ENCODE results near the gene GOLT1B. TPM values are rescaled to one million over a fixed set of nuclear protein-coding genes. Genes with fewer than 3 reads are reported as not detected.

The GOLT1B gene
- total RNA-seq, 1 donor from 2014 or later, result 26.5 TPM

DNA sequence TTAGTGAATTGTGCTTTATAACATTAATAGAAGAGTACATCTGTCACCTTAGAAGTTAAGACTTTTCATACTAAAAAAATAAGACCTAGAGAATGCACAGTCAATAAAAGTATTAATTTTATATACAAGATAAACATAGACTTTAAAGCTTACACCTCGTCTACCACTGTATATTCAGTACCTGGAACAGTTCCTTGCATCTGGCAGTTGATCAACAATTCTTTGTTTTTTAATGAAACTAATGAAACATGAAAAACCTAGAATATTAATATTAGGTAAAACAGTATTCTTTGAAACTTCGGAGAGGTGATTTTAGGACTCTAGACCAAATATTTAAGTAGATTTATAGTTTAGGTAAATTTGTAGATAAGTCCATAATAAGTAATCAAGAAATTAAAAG is 4.3 kb downstream of the GOLT1B start:
- no peak for ATAC-seq
- TF ChIP-seq, protein P1, sequence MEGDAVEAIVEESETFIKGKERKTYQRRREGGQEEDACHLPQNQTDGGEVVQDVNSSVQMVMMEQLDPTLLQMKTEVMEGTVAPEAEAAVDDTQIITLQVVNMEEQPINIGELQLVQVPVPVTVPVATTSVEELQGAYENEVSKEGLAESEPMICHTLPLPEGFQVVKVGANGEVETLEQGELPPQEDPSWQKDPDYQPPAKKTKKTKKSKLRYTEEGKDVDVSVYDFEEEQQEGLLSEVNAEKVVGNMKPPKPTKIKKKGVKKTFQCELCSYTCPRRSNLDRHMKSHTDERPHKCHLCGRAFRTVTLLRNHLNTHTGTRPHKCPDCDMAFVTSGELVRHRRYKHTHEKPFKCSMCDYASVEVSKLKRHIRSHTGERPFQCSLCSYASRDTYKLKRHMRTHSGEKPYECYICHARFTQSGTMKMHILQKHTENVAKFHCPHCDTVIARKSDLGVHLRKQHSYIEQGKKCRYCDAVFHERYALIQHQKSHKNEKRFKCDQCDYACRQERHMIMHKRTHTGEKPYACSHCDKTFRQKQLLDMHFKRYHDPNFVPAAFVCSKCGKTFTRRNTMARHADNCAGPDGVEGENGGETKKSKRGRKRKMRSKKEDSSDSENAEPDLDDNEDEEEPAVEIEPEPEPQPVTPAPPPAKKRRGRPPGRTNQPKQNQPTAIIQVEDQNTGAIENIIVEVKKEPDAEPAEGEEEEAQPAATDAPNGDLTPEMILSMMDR (IDR thresholded peaks at IDR 0.05), result no peak
- no peaks in the 10 kb centered on the region for H3K9me3 ChIP-seq
- intact Hi-C loops (cut with DNase I), result no loop called here
- H3K4me3 ChIP-seq, result no peak overlapping the region
- H3K27me3 ChIP-seq (ENCODE audit: low read depth), result no peaks in the 10 kb centered on the region
- no peak overlapping the region for H3K27ac ChIP-seq
- DNase-seq, result no peak
- peaks cover 37% of the 10 kb centered on the region for H3K4me1 ChIP-seq
- H3K36me3 ChIP-seq, result peaks cover 27% of the 10 kb centered on the region

DNA sequence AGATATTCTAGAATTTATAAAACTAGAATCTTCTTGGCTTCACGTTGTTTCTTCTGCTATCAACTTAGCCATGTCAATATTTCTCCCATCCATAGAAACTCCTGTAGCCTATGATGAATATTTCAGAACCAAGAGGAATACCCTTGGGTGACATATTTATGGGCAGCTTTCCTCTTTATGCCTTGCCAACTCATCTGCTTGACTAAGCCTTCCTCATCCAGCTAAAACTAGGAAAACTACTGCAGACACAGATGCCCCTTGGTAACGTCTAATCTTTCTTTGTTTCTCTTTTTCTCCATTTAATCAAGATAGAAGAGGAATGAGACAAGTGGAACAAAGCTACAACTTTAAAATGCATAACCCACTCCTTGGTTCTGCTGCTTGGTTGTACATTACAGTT is 6.3 kb downstream of the GOLT1B start:
- ATAC-seq (no peak), DNase-seq (no peak)
- no peak overlapping the region for H3K27ac ChIP-seq
- TF ChIP-seq, protein P1 (IDR thresholded peaks at IDR 0.05), result no peak
- H3K36me3 ChIP-seq, result peaks cover 39% of the 10 kb centered on the region
- intact Hi-C loops (cut with DNase I), result no loop called here
- peaks cover 30% of the 10 kb centered on the region for H3K4me1 ChIP-seq
- no peak overlapping the region for H3K4me3 ChIP-seq
- H3K9me3 ChIP-seq, result no peaks in the 10 kb centered on the region
- no peaks in the 10 kb centered on the region for H3K27me3 ChIP-seq (ENCODE audit: low read depth)

DNA sequence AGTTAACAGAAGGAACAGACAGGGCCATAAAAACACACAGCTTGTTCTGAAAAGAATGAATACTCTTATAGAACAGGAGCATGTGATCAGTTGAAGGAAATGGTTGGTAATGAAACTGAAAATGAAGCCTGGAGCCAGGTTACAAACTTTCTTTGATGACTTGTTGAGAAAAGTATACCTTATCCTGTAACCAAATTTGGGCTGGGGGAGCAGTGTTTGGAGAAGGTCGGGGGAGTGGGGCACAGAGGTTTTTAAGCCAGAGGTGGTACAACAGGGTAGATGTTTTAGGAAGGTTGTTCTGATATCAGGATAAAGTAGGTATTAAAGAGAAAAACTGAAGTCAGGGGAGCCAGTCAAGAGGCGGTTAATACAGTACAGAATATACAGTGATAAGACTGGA is 8.2 kb downstream of the GOLT1B start:
- peaks cover 10% of the 10 kb centered on the region for H3K4me1 ChIP-seq
- TF ChIP-seq, protein P1 (IDR thresholded peaks at IDR 0.05), result no peak
- ATAC-seq (no peak), DNase-seq (no peak)
- intact Hi-C loops (cut with DNase I), result no loop called here
- no peak overlapping the region for H3K4me3 ChIP-seq
- no peaks in the 10 kb centered on the region for H3K27me3 ChIP-seq (ENCODE audit: low read depth)
- no peak overlapping the region for H3K27ac ChIP-seq
- no peaks in the 10 kb centered on the region for H3K9me3 ChIP-seq
- peaks cover 58% of the 10 kb centered on the region for H3K36me3 ChIP-seq

DNA sequence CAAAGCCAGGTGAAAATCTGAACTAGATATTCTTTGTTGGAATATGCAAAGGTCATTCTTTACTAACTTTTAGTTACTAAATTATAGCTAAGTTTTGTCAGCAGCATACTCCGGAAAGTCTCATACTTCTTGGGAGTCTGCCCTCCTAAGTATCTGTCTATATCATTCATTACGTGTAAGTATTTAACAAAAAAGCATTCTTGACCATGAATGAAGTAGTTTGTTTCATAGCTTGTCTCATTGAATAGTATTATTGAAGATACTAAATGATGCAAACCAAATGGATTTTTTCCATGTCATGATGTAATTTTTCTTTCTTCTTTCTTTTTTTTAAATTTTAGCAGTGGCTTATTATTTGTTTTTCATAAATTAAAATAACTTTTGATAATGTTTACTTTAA is 14.7 kb downstream of the GOLT1B start:
- no peak for ATAC-seq
- no peaks in the 10 kb centered on the region for H3K27me3 ChIP-seq (ENCODE audit: low read depth)
- H3K4me1 ChIP-seq, result no peaks in the 10 kb centered on the region
- no peak overlapping the region for H3K4me3 ChIP-seq
- intact Hi-C loops (cut with DNase I), result no loop called here
- TF ChIP-seq, protein P1 (IDR thresholded peaks at IDR 0.05), result no peak
- DNase-seq, result no peak
- H3K27ac ChIP-seq, result no peak overlapping the region
- peaks cover 56% of the 10 kb centered on the region for H3K36me3 ChIP-seq
- H3K9me3 ChIP-seq, result no peaks in the 10 kb centered on the region

DNA sequence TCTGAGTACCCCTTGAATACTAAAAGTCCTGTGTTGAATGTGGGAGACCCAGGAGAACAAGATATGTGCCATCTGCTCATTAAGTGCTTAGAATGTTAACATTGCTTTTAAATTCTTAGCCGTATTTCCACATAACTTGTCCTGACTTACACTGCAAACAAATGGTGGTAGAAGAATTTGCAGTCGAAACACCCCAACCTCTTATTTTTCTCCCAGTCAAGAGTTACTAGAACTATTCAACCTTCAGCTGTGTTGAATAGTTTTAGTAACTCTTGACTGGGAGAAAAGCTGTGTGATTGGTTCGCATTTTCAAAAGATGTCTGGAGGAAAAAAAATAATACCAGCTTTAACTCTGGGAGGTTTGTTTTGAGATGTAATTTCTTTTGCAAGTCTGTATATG is 16.9 kb downstream of the GOLT1B start:
- Histone ChIP-seq H3K36me3 (peaks cover 38% of the 10 kb centered on the region), H3K27me3 (ENCODE audit: low read depth) (no peaks in the 10 kb centered on the region), H3K27ac (no peak overlapping the region), H3K4me1 (no peaks in the 10 kb centered on the region), H3K4me3 (no peak overlapping the region), H3K9me3 (no peaks in the 10 kb centered on the region)
- TF ChIP-seq, protein P1 (IDR thresholded peaks at IDR 0.05), result no peak
- intact Hi-C loops (cut with DNase I), result no loop called here
- no peak for DNase-seq
- no peak for ATAC-seq

DNA sequence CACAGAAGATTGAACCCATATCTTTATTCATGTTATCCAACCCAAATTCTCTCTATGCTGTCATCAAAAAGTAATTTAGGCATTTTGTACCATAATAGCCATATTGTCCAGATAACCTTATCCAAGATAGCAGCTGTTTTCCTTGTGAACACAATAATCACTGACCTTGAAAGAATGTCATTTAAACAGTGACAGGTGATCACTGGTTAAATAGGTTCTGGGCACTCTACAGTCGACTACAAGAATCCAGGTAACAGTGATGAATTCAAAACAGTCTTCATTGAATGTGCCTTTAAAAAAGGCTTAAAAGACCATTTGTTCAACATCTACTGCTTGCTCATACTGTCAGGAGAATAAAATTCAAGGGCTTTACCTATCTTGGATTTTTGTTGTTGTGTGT is 20.0 kb downstream of the GOLT1B start:
- ATAC-seq, result no peak
- DNase-seq, result no peak
- H3K9me3 ChIP-seq, result no peaks in the 10 kb centered on the region
- H3K36me3 ChIP-seq, result peaks cover 7% of the 10 kb centered on the region
- no peaks in the 10 kb centered on the region for H3K4me1 ChIP-seq
- no peak overlapping the region for H3K27ac ChIP-seq
- intact Hi-C loops (cut with DNase I), result no loop called here
- no peak overlapping the region for H3K4me3 ChIP-seq
- peaks cover under 1% of the 10 kb centered on the region for H3K27me3 ChIP-seq (ENCODE audit: low read depth)
- TF ChIP-seq, protein P1 (IDR thresholded peaks at IDR 0.05), result no peak

All from lower lobe of right lung (tissue), 2 donors.